Keratinocyte (primary cell): ENCODE data around the gene MIER2.

Experiments used
- CTCF ChIP-seq, 3 experiments: IDR thresholded peaks in 1 of 3; conservative IDR thresholded peaks in 1 of 3; optimal IDR thresholded peaks in 1 of 3; 2 replicates in 2 of 3; 3 replicates in 1 of 3; pipeline versions ENCODE3 to v1.5.1; 2011; ENCODE audit warnings: low read length in 3 of 3, mild to moderate bottlenecking in 3 of 3, moderate library complexity in 2 of 3, control low read depth in 1 of 3, inconsistent platforms in 1 of 3; ENCODE audit not compliant: insufficient read depth in 2 of 3; ENCODE audit errors: extremely low read depth in 1 of 3
- EZH2 ChIP-seq: IDR thresholded peaks from one replicate; pipeline ENCODE4 v1.6.1; 2012; ENCODE audit warnings: inconsistent platforms, mild to moderate bottlenecking, low read length, moderate library complexity

- TF ChIP-seq CTCF (optimal IDR thresholded peaks at IDR 0.05 in 1 of 3, IDR thresholded peaks at IDR 0.05 in 1 of 3, conservative IDR thresholded peaks at IDR 0.05 in 1 of 3; ENCODE audit: extremely low read depth in 1 of 3, insufficient read depth in 2 of 3, low read length in 3 of 3) (no peak), EZH2 (no peak)
Observed at GRCh38 chr19:324716-325115, 19.9 kb downstream of the MIER2 start.
